IPS-18a (cell line): ENCODE data around the gene NRBF2.
"Not testable (repeated sequence)": the region's sequence is repeated elsewhere in the genome, so short reads cannot be mapped to it uniquely, and the experiment has no call there.

Experiments
- H3K27ac ChIP-seq: one replicate; pipeline ENCODE4 v1.5.1; 2013; ENCODE audit warnings: low read length
- H3K27me3 ChIP-seq: one replicate; pipeline ENCODE4 v1.6.1; 2013; ENCODE audit warnings: mild to moderate bottlenecking, low read length; ENCODE audit not compliant: control insufficient read depth, insufficient read depth
- H3K36me3 ChIP-seq: one replicate; pipeline ENCODE4 v1.6.1; 2013; ENCODE audit warnings: low read depth, low read length; ENCODE audit not compliant: control insufficient read depth
- H3K4me1 ChIP-seq: one replicate; pipeline ENCODE4 v1.6.1; 2013; ENCODE audit warnings: low read depth, low read length; ENCODE audit not compliant: control insufficient read depth
- H3K4me3 ChIP-seq: one replicate; pipeline ENCODE4 v1.5.1; 2013; ENCODE audit warnings: low read length
- H3K9ac ChIP-seq: one replicate; pipeline ENCODE4 v1.6.1; 2013; ENCODE audit warnings: mild to moderate bottlenecking, low read length, moderate library complexity
- H3K9me3 ChIP-seq: one replicate; pipeline ENCODE4 v1.6.1; 2013; ENCODE audit warnings: low read depth, low read length; ENCODE audit not compliant: control insufficient read depth

NRBF2 gene

DNA sequence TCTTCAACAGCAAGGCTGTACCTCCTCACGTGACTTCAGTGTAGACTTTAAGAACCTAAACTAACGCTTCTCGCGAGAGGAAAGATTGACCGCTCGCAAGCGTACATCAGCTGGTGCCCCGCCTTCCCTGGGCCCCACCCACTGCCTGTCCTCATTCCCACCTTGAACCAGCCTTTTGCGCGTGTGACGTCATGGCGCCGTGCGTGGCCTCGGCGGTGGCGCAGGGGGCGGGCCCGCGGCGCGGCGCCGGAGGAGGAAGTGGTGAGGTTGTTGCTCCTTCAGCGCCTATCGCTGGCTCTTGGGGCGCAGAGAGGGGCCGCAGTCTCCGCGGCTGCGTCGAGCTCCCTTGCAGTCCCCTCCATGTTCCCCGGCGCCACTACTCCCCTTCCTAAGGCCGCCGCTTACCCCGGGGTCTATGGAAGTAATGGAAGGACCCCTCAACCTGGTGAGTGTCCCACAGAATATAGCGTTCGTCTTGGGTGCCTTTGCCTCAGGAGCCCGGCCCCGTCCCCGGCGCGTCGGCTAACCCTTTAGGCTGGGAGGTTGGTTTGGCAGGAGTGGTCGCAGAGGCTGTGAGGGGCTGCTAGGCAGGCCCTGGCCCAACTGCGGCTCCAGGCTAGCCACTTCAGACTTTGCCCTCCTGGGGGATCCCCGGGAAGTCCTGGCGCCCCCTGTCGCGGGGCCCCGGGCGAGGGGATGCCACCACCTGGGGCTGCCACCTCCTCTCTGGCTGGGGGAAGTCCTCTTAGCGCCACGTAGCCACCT is at the start of gene NRBF2:
TSS of gene NRBF2 (plus strand) at position 273 of the 765 bp plus-strand sequence. CDS start at position 416, 143 bp downstream.
- Histone ChIP-seq H3K9ac (peak within 1 kb of the TSS; percentile 73), H3K27me3 (no peaks in the 10 kb centered on the region), H3K36me3 (no peaks in the 10 kb centered on the region), H3K4me3 (peak within 1 kb of the TSS; percentile 77), H3K27ac (peak within 1 kb of the TSS; percentile 67), H3K4me1 (peaks cover 11% of the 10 kb centered on the region), H3K9me3 (no peaks in the 10 kb centered on the region)

DNA sequence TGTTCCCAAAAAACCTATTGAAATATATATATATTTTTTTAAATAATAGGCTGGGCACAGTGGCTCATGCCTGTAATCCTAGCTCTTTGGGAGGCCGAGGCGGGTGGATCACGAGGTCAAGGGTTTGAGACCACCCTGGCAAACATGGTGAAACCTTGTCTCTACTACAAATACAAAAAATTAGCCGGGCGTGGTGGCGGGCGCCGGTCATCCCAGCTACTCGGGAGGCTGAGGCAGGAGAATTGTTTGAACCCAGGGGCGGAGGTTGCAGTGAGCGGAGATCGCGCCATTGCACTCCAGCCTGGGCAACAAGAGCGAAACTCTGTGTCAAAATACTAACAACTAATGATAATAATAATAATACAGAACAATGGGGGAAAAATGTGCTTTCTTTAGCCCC is 49.7 kb upstream of the NRBF2 start:
- H3K4me1 ChIP-seq, H3K27ac ChIP-seq, H3K4me3 ChIP-seq, H3K36me3 ChIP-seq, H3K27me3 ChIP-seq, H3K9me3 ChIP-seq, H3K9ac ChIP-seq: not testable (repeated sequence)

DNA sequence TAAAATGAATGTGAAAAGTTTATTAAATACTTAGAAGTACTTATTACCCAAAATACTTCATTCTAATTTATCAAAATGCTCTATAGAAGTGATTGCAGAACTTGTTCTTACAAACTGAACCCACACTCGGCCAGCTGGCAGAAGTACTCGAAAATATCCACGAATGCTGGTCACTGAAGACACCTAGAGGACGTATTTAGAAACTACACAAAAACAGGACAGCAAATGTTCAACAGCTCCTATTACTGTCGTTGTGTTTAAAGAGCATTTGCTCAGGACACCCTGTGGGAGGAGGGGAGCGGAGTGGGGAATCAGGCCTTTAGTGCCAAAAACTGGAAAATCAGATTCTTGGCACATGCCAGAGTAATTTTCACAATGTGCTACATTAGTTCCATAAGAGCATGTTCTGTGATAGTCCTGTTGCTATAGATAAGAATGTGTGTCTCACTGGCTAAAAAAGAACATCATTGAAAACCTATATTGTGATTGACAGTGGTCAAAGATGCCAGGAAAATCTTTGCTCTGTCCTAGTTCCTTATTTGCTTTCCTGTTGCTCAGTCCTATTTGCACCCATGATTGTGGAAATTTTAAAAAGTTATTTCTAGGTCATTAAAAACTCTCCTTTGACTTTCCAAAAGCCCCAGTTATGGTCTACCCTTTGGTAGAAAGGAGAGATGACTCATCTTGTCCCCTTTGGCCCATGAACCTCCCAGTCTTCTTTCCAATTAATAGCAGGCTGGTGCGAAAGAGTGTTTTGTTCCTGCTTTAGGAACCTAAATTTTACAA is 49.0 kb upstream of the NRBF2 start:
- Histone ChIP-seq H3K36me3 (no peaks in the 10 kb centered on the region), H3K9ac (no peak overlapping the region), H3K4me3 (no peak overlapping the region), H3K27ac (no peak overlapping the region), H3K9me3 (no peaks in the 10 kb centered on the region), H3K27me3 (no peaks in the 10 kb centered on the region), H3K4me1 (no peaks in the 10 kb centered on the region)

DNA sequence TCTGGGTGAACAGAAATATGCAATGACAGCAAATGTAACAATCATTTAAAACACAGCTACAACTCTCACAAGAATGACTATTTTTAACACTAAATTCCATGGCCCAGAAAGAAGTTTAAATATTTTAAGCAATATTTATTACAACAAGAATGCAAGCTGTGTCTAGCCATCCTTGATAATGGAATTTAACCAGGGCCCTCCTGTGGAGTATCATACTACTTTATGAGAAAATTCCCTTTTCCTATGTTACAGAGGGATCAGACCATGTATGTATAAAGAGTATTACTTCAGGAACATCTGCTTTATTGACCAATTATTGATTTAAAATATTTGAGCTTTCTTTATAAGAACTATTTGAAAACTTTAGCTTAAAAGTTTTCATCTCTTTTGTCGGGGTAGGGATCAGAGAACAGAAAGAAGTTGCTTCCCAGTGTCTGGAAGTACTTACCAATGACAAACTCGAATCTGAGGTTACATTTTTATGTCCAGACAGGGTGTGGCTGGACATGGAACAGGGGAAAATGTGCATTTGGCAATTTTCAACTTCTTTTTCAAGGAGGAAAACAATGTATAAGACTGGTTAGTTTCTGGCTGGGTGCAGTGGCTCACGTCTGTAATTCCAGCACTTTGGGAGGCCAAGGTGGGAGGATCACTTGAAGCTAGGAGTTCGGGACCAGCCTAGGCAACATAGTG is 48.3 kb upstream of the NRBF2 start:
- no peaks in the 10 kb centered on the region for H3K4me1 ChIP-seq
- H3K9ac ChIP-seq, result no peak overlapping the region
- H3K27me3 ChIP-seq, result no peaks in the 10 kb centered on the region
- no peak overlapping the region for H3K4me3 ChIP-seq
- H3K27ac ChIP-seq, result no peak overlapping the region
- H3K36me3 ChIP-seq, result no peaks in the 10 kb centered on the region
- H3K9me3 ChIP-seq, result no peaks in the 10 kb centered on the region

DNA sequence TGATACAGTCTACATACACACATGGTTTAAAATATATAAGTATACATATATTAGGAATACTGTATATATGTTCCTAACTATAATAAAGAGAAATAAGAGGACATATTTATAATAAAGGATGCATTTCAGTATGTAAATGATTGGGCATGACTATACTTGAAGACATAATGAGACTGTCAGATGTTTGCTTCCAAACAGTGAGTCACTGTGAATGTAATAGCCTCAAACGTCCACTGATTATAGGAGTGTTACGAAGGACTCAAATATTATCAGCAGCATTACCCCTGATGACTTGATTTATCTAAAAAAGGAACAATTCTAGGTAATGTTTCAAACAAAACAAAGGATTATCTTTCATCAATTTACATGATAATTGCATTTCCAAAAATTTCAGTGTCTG is 39.9 kb upstream of the NRBF2 start:
- no peaks in the 10 kb centered on the region for H3K27me3 ChIP-seq
- H3K9me3 ChIP-seq, result no peaks in the 10 kb centered on the region
- no peak overlapping the region for H3K9ac ChIP-seq
- H3K27ac ChIP-seq, result no peak overlapping the region
- H3K4me3 ChIP-seq, result no peak overlapping the region
- H3K36me3 ChIP-seq, result no peaks in the 10 kb centered on the region
- H3K4me1 ChIP-seq, result no peaks in the 10 kb centered on the region

DNA sequence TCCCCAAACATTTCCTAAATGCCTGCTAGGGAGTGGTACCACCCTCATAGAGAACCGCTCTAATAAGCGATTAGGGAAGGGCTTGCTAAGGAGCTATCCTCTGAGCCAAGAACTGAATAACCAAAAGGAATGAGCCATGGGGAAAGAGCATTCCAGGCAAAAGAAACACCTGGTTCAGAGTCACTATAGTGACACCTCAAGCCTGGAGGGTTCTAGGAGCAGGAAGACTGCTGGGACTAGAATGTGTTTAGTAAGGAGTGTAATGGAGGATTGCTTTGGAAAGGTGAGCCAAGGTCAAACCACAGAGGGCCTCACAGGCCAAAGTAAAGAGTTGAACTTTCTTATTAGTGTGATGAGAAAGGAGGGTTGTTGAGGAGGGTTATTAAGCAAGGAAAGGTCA is 38.7 kb upstream of the NRBF2 start:
- Histone ChIP-seq H3K27ac (no peak overlapping the region), H3K9me3 (no peaks in the 10 kb centered on the region), H3K4me3 (no peak overlapping the region), H3K9ac (no peak overlapping the region), H3K4me1 (no peaks in the 10 kb centered on the region), H3K27me3 (no peaks in the 10 kb centered on the region), H3K36me3 (no peaks in the 10 kb centered on the region)

DNA sequence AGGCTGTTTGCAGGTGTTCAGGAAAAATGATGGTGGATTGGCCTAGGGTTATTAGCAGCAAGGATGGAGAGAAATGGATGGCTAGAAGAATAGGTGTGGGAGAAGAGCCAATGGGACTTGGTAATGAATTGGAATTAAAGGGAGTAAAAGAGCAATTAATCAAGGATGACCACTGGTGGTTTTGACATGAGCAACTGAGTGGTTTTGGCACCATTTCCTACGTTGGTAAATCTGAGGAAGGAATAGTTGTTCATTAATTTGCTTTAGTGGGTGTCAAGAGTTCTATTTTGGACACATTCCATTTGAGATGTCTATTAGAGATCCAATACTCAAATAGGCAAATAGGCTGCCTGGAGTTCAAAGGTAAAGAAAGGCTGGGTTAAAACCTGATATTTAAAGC is 38.2 kb upstream of the NRBF2 start:
- H3K4me1 ChIP-seq, result no peaks in the 10 kb centered on the region
- H3K4me3 ChIP-seq, result no peak overlapping the region
- no peak overlapping the region for H3K9ac ChIP-seq
- no peak overlapping the region for H3K27ac ChIP-seq
- H3K36me3 ChIP-seq, result no peaks in the 10 kb centered on the region
- H3K9me3 ChIP-seq, result no peaks in the 10 kb centered on the region
- no peaks in the 10 kb centered on the region for H3K27me3 ChIP-seq

DNA sequence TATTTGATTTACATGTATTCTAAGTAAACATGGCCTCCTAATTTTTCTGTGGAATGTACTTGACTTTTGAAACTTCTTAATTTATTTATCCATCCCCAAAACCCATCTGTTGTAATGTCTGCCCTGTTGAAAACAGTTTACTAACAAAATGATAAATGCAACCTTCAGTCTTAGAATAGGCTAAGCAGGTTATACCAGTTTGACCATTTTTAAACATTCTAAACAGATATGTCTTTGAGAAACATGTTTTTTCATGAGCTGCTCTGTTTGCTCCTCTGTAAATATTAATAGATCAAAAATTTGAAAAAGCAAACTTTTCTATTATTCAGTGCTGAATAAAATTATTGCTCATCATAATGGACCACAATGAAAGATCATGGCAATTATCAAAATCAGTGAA is 33.4 kb upstream of the NRBF2 start:
- Histone ChIP-seq H3K4me1 (peaks cover 8% of the 10 kb centered on the region), H3K27ac (no peak overlapping the region)

DNA sequence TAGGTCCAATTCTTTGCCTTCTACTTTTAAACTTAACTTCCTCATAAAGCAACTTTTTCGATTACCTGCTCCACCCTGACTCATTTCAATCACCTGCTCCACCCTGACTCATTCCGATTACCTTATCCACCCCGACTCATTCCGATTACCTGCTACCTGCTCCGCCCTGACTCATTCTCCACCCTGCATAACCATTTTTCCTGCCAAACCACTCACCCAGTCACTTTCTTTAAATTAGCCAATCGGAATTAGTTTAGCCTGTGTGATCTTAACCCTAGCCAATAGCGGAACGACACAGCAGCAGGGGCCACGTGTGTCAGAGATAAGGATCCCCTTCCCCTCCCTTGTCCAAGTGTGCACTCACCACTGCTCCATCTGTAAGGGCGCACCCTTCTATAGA is 32.0 kb upstream of the NRBF2 start:
- H3K4me3 ChIP-seq, H3K27me3 ChIP-seq, H3K36me3 ChIP-seq, H3K9me3 ChIP-seq, H3K27ac ChIP-seq, H3K9ac ChIP-seq: not testable (repeated sequence)
- peaks cover 12% of the 10 kb centered on the region for H3K4me1 ChIP-seq

More for the DNA sequence above, 33.4 kb upstream of the NRBF2 start:
- Histone ChIP-seq H3K27me3 (no peaks in the 10 kb centered on the region), H3K36me3 (no peaks in the 10 kb centered on the region), H3K9ac (no peak overlapping the region), H3K4me3 (no peak overlapping the region), H3K9me3 (no peaks in the 10 kb centered on the region)

DNA sequence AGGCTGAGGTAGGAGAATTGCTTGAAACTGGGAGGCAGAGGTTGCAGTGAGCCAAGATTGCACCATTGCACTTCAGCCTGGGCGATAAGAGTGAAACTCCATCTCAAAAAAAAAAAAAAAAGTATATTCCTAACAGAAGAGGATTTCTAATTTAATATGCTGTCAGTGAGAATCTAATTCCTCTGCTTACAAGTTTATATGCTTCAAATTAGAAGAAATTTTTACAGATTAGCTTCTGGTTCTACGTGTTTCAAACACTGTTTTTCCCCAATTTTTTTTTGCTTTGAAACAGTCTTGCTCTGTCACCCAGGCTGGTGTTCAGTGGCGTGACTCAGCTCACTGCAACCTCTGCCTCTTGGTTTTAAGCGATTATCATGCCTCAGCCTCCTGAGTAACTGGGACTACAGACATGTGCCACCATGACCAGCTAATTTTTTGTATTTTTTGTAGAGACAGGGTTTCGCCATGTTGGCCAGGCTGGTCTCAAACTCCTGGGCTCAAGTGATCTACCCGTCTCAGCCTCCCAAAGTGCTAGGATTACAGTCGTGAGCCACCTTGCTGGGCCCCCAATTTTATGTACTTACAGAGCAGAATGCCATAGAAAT is 30.7 kb upstream of the NRBF2 start:
- not testable (repeated sequence) for H3K4me3 ChIP-seq, H3K9me3 ChIP-seq, H3K36me3 ChIP-seq, H3K9ac ChIP-seq, H3K27ac ChIP-seq, H3K27me3 ChIP-seq
- H3K4me1 ChIP-seq, result peaks cover 19% of the 10 kb centered on the region

DNA sequence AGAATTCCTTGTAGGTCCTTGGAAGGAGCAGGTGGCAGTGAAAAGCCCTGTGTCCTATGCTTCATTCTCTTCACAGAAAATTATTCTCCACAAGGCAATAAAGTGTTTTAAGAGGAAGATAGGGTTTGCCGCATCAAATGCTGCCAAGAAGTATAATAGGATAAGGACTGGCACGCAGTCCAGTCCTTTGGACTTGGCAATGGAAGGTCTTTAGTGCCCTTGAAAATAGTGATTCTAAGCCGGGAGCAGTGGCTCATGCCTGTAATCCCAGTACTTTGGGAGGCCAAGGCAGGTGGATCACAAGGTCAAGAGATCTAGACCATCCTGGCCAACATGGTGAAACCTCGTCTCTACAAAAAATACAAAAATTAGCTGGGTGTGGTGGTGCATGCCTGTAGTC is 29.9 kb upstream of the NRBF2 start:
- H3K4me1 ChIP-seq, result peaks cover 19% of the 10 kb centered on the region
- H3K27me3 ChIP-seq, result not testable (repeated sequence)

More for the DNA sequence above, 29.9 kb upstream of the NRBF2 start:
- not testable (repeated sequence) for H3K36me3 ChIP-seq, H3K27ac ChIP-seq, H3K9me3 ChIP-seq, H3K9ac ChIP-seq, H3K4me3 ChIP-seq
